GM12891 (cell line): Measurements from ENCODE around the gene PLD3.

ENCODE experiments used
- DNase-seq: peaks from one replicate; pipeline ENCODE4 v3.0.0; 2011; ENCODE audit warnings: low spot score; ENCODE audit not compliant: insufficient read length
- FAIRE-seq: peaks from 2 replicates; lab custom pipeline; 2011; peaks lifted over from hg19 to GRCh38; lab: Jason Lieb, UNC
- PAX5 ChIP-seq: IDR thresholded peaks from 2 replicates; pipeline ENCODE4 v1.6.1; 2011; ENCODE audit warnings: low read length, moderate library complexity, mild to moderate bottlenecking; ENCODE audit not compliant: insufficient read depth, severe bottlenecking
- POLR2A ChIP-seq: IDR thresholded peaks from 2 replicates; pipeline ENCODE4 v1.6.1; 2011; ENCODE audit warnings: low read depth, low read length, control low read depth
- POLR2AphosphoS5 ChIP-seq: IDR thresholded peaks from 2 replicates; pipeline ENCODE4 v1.6.1; 2011; ENCODE audit warnings: low read depth, low read length, control low read depth
- POU2F2 ChIP-seq: IDR thresholded peaks from 2 replicates; pipeline ENCODE4 v1.6.1; 2011; ENCODE audit warnings: low read depth, mild to moderate bottlenecking, control low read depth, low read length, moderate library complexity
- SPI1 ChIP-seq: IDR thresholded peaks from 2 replicates; pipeline ENCODE4 v1.6.1; 2011; ENCODE audit warnings: low read depth, low read length, control low read depth
- TAF1 ChIP-seq: IDR thresholded peaks from 2 replicates; pipeline ENCODE4 v1.6.1; 2011; ENCODE audit warnings: low read depth, low read length, control low read depth

PLD3 gene

GRCh38 chr19:40412866-40413265, 64.4 kb downstream of the PLD3 start:
- TF ChIP-seq TAF1 (no peak), POLR2A (no peak), SPI1 (no peak), POU2F2 (no peak), PAX5 (no peak), POLR2AphosphoS5 (no peak)
- DNase-seq (no peak), FAIRE-seq (no peak)

- DNase-seq, result no peak
- no peak for TF ChIP-seq TAF1
- no peak for TF ChIP-seq POLR2A
- no peak for TF ChIP-seq POU2F2
- TF ChIP-seq SPI1, result no peak
- TF ChIP-seq POLR2AphosphoS5, result no peak
- no peak for TF ChIP-seq PAX5
- FAIRE-seq, result no peak
Measured at GRCh38 chr19:40413291-40413845, 64.9 kb downstream of the PLD3 start, which contains the start of gene PRX. Gene PRX (minus strand): TSS chr19:40413378. CDS start chr19:40407932, 5,446 bp downstream.

- TF ChIP-seq POLR2A (no peak), POLR2AphosphoS5 (no peak), TAF1 (no peak), SPI1 (no peak), PAX5 (no peak), POU2F2 (no peak)
- DNase-seq (no peak), FAIRE-seq (no peak)
Measured at GRCh38 chr19:40414542-40415535, 66.3 kb downstream of the PLD3 start.

- TF ChIP-seq PAX5 (no peak), POLR2AphosphoS5 (no peak), TAF1 (no peak), SPI1 (no peak), POU2F2 (no peak), POLR2A (no peak)
- DNase-seq (no peak), FAIRE-seq (no peak)
Measured at GRCh38 chr19:40415768-40416167, 67.3 kb downstream of the PLD3 start.

GRCh38 chr19:40416918-40417642, 68.6 kb downstream of the PLD3 start:
- DNase-seq (no peak), FAIRE-seq (peak; percentile 74)
- TF ChIP-seq POLR2A, result no peak
- no peak for TF ChIP-seq POLR2AphosphoS5
- TF ChIP-seq SPI1, result no peak
- TF ChIP-seq TAF1, result no peak
- TF ChIP-seq POU2F2, result 0 out of 2 replicates have a peak, but pooled peaks have one; percentile 14
- peak; percentile 45 for TF ChIP-seq PAX5

GRCh38 chr19:40417643-40417981, 69.1 kb downstream of the PLD3 start:
- DNase-seq (no peak), FAIRE-seq (no peak)
- TF ChIP-seq SPI1, result no peak
- TF ChIP-seq PAX5, result no peak
- no peak for TF ChIP-seq POLR2A
- TF ChIP-seq POU2F2, result no peak
- TF ChIP-seq POLR2AphosphoS5, result no peak
- no peak for TF ChIP-seq TAF1

GRCh38 chr19:40418040-40418439, 69.5 kb downstream of the PLD3 start:
- FAIRE-seq (no peak), DNase-seq (no peak)
- no peak for TF ChIP-seq TAF1
- no peak for TF ChIP-seq SPI1
- no peak for TF ChIP-seq POLR2A
- no peak for TF ChIP-seq POU2F2
- no peak for TF ChIP-seq PAX5
- no peak for TF ChIP-seq POLR2AphosphoS5

GRCh38 chr19:40419066-40419612, 70.6 kb downstream of the PLD3 start:
- FAIRE-seq (no peak), DNase-seq (no peak)
- TF ChIP-seq TAF1 (no peak), PAX5 (no peak), POU2F2 (no peak), POLR2AphosphoS5 (no peak), SPI1 (no peak)
